CD4-positive, alpha-beta T cell (primary cell): ENCODE data around the gene MIA2. TPM values are rescaled to one million over a fixed set of nuclear protein-coding genes. Genes with fewer than 3 reads are reported as not detected.

Experiments used
- ATAC-seq: fragments of 200-7000 bp; cut with Tn5 transposase; one replicate; pipeline ENCODE4 v1.10.0; 2022; ENCODE audit warnings: mild to moderate bottlenecking; ENCODE audit not compliant: poor library complexity
- CTCF ChIA-PET: fragments of 350-600 bp; sonication (Branson Sonifier 250); formaldehyde crosslinking; loops from one replicate; lab custom pipeline; 2021; ENCODE audit warnings: antibody characterized with exemption, inconsistent platforms; lab: Charles Lee
- POLR2A ChIA-PET: fragments of 350-600 bp; sonication (Branson Sonifier 250); formaldehyde crosslinking; loops from one replicate; lab custom pipeline; 2021; ENCODE audit warnings: antibody characterized with exemption, inconsistent platforms; lab: Charles Lee
- DNase-seq, 14 experiments: peaks; one replicate each; pipeline ENCODE4 v3.0.0-alpha.2; 2013 to 2020; ENCODE audit warnings: mixed read lengths in 2 of 14
- H3K27ac ChIP-seq, 2 donors: one replicate each; pipeline versions ENCODE4 v1.5.1 to v1.7.0; 2013; ENCODE audit warnings: low read length in 2 of 2, low read depth in 1 of 2, mild to moderate bottlenecking in 1 of 2
- H3K27me3 ChIP-seq, 2 experiments: 1 replicate in 1 of 2; 2 replicates in 1 of 2; pipeline versions ENCODE4 v1.6.1 to v1.7.0; 2013; ENCODE audit warnings: low read length in 2 of 2, control low read depth in 1 of 2, mild to moderate bottlenecking in 1 of 2, moderate library complexity in 1 of 2; ENCODE audit not compliant: insufficient read depth in 2 of 2, control insufficient read depth in 1 of 2
- H3K36me3 ChIP-seq: one replicate; pipeline ENCODE4 v1.6.1; 2013; ENCODE audit warnings: low read length, control low read depth; ENCODE audit not compliant: insufficient read depth
- H3K4me1 ChIP-seq: one replicate; pipeline ENCODE4 v1.6.1; 2013; ENCODE audit warnings: low read length, control low read depth; ENCODE audit not compliant: insufficient read depth
- H3K4me3 ChIP-seq: one replicate; pipeline ENCODE4 v1.5.1; 2013; ENCODE audit warnings: mild to moderate bottlenecking, low read length, moderate library complexity
- H3K9me3 ChIP-seq, 2 experiments: 1 replicate in 1 of 2; 2 replicates in 1 of 2; pipeline versions ENCODE4 v1.6.1 to v1.7.0; 2013; ENCODE audit warnings: low read length in 2 of 2, mild to moderate bottlenecking in 2 of 2, control low read depth in 1 of 2, moderate library complexity in 1 of 2; ENCODE audit not compliant: control insufficient read depth in 1 of 2, insufficient read depth in 1 of 2
- H3K27ac Mint-ChIP-seq: one replicate; pipeline ENCODE4 v1.8.0; 2020; ENCODE audit warnings: mixed read lengths
- H3K27me3 Mint-ChIP-seq: one replicate; pipeline ENCODE4 v1.8.0; 2021; ENCODE audit warnings: mixed read lengths
- H3K36me3 Mint-ChIP-seq: one replicate; pipeline ENCODE4 v1.8.0; 2021; ENCODE audit warnings: low read depth, mixed read lengths
- H3K4me1 Mint-ChIP-seq: one replicate; pipeline ENCODE4 v1.8.0; 2021; ENCODE audit warnings: low read depth, mixed read lengths
- H3K4me3 Mint-ChIP-seq: one replicate; pipeline ENCODE4 v1.8.0; 2020; ENCODE audit warnings: mild to moderate bottlenecking, mixed read lengths
- H3K9me3 Mint-ChIP-seq: one replicate; pipeline ENCODE4 v1.8.0; 2020; ENCODE audit warnings: mixed read lengths
- intact Hi-C, 2 experiments: fragments of 100-400 bp; cut with DNase I in 1 of 2; cut with micrococcal nuclease in 1 of 2; formaldehyde crosslinking; loops; one replicate each; pipeline versions ENCODE4 v1.15.1 to v1.9.0; 2023 to 2025; cut with DNase I, micrococcal nuclease
- total RNA-seq, 174 experiments: library from RNA in 2 of 174; stranded (reverse) in 2 of 174; gene quantifications; one replicate each; pipeline ENCODE4 v1.2.3 and lab custom pipeline; 2021 to 2026
- TF ChIP-seq, protein P1 (sequence below): fragments of 200-600 bp; IDR thresholded peaks from one replicate; pipeline ENCODE4 v1.8.0; 2022; ENCODE audit warnings: antibody characterized with exemption, mild to moderate bottlenecking

The MIA2 gene
- total RNA-seq, 2 experiments from 2014 or later, result 21.1 to 24.1 TPM

- POLR2A ChIA-PET, result interaction anchor here (1.2 to 4.1 kb wide), 2 partner anchors 11 to 15 kb away, joined by 3 to 28 read pairs; partner anchors contain the start of gene FBXO33
- DNase-seq (no peak), ATAC-seq (no peak)
- Histone ChIP-seq H3K9me3 (peaks cover 18 to 20% of the 10 kb centered on the region in 2 experiments), H3K27ac (no peak overlapping the region), H3K4me1 (peaks cover 4% of the 10 kb centered on the region), H3K4me3 (no peak overlapping the region), H3K36me3 (peaks cover 14% of the 10 kb centered on the region), H3K27me3 (no peaks in the 10 kb centered on the region)
- CTCF ChIA-PET, result no interaction called here
- Mint-ChIP-seq H3K27me3 (no peaks in the 10 kb centered on the region), H3K36me3 (peaks cover 87% of the 10 kb centered on the region), H3K4me1 (peaks cover 52% of the 10 kb centered on the region), H3K9me3 (peaks cover 18% of the 10 kb centered on the region), H3K4me3 (no peak overlapping the region), H3K27ac (no peak overlapping the region)
- intact Hi-C loops, result no loop called here
- TF ChIP-seq, protein P1, sequence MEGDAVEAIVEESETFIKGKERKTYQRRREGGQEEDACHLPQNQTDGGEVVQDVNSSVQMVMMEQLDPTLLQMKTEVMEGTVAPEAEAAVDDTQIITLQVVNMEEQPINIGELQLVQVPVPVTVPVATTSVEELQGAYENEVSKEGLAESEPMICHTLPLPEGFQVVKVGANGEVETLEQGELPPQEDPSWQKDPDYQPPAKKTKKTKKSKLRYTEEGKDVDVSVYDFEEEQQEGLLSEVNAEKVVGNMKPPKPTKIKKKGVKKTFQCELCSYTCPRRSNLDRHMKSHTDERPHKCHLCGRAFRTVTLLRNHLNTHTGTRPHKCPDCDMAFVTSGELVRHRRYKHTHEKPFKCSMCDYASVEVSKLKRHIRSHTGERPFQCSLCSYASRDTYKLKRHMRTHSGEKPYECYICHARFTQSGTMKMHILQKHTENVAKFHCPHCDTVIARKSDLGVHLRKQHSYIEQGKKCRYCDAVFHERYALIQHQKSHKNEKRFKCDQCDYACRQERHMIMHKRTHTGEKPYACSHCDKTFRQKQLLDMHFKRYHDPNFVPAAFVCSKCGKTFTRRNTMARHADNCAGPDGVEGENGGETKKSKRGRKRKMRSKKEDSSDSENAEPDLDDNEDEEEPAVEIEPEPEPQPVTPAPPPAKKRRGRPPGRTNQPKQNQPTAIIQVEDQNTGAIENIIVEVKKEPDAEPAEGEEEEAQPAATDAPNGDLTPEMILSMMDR, result no peak
These were observed 183.3 kb downstream of the MIA2 start for GRCh38 chr14:39417014-39417413.

GRCh38 chr14:39419272-39419671, 185.6 kb downstream of the MIA2 start:
- intact Hi-C loops, result no loop called here
- Histone ChIP-seq H3K4me3 (no peak overlapping the region), H3K27ac (no peak overlapping the region), H3K9me3 (peaks cover 18 to 20% of the 10 kb centered on the region in 2 experiments), H3K27me3 (no peaks in the 10 kb centered on the region), H3K4me1 (peaks cover 7% of the 10 kb centered on the region), H3K36me3 (peaks cover 14% of the 10 kb centered on the region)
- POLR2A ChIA-PET, result interaction anchor here (5.0 kb wide), 1 partner anchor 12 kb away, joined by 30 read pairs; the partner anchor contains the start of gene FBXO33
- Mint-ChIP-seq H3K27me3 (no peaks in the 10 kb centered on the region), H3K4me3 (no peak overlapping the region), H3K27ac (no peak overlapping the region), H3K9me3 (peaks cover 11% of the 10 kb centered on the region), H3K4me1 (peaks cover 61% of the 10 kb centered on the region), H3K36me3 (peaks cover 70% of the 10 kb centered on the region)
- DNase-seq (no peak), ATAC-seq (no peak)
- CTCF ChIA-PET, result no interaction called here
- TF ChIP-seq, protein P1, result no peak

DNA sequence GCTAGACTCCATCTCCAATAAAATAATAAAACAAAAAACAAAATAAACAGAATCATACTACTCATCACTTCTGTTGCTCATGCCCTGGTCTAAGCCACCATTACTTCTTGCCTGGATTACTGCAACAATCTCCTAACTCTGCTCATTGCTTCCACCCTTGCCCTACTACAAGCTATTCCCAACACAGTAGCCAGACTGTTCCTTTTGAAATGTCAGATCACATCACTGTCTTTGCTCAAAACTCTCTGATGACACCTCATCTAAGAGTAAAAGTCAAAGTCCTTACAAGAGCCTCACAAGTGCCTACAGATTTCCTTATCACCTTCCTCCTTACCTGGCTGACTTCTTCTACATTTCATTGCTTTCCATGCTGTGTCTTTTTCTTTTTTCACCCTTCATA, 188.5 kb downstream of the MIA2 start:
- Histone ChIP-seq H3K4me3 (no peak overlapping the region), H3K27ac (no peak overlapping the region), H3K4me1 (peaks cover 16% of the 10 kb centered on the region), H3K9me3 (peaks cover 2 to 10% of the 10 kb centered on the region in 2 experiments), H3K27me3 (no peaks in the 10 kb centered on the region), H3K36me3 (peaks cover 8% of the 10 kb centered on the region)
- ChIA-PET POLR2A (interaction anchor here (0.6 to 5.0 kb wide), 2 partner anchors 9 to 96 kb away, joined by 3 to 30 read pairs; partner anchors contain the start of gene FBXO33), CTCF (no interaction called here)
- DNase-seq (no peak), ATAC-seq (no peak)
- peaks cover 76% of the 10 kb centered on the region for H3K4me1 Mint-ChIP-seq
- no peak overlapping the region for H3K27ac Mint-ChIP-seq
- H3K27me3 Mint-ChIP-seq, result no peaks in the 10 kb centered on the region
- H3K36me3 Mint-ChIP-seq, result peaks cover 46% of the 10 kb centered on the region
- no peak overlapping the region for H3K4me3 Mint-ChIP-seq
- TF ChIP-seq, protein P1, result no peak
- intact Hi-C loops, result no loop called here
- peaks cover 6% of the 10 kb centered on the region for H3K9me3 Mint-ChIP-seq
